Adrenal gland (tissue), 12 donors: Measurements from ENCODE around the gene MYH1. TPM values are rescaled to one million over a fixed set of nuclear protein-coding genes. Genes with fewer than 3 reads are reported as not detected.
"Not testable (repeated sequence)": the region's sequence is repeated elsewhere in the genome, so short reads cannot be mapped to it uniquely, and the experiment has no call there.

Experiments used
- DNase-seq, 7 donors: peaks; one replicate each; pipeline ENCODE4 v3.0.0-alpha.2; 2019 to 2020
- H3K27ac ChIP-seq, 5 donors: fragments of 200-600 bp; sonication (generic) in 4 of 5; 1 replicate in 3 of 5; 2 replicates in 2 of 5; pipeline versions ENCODE4 v1.5.1 to v1.8.0; 2016 to 2020; ENCODE audit warnings: mild to moderate bottlenecking in 1 of 5
- H3K27me3 ChIP-seq: fragments of 200-600 bp; 2 replicates; pipeline ENCODE4 v1.8.0; 2021
- H3K36me3 ChIP-seq, 2 donors: fragments of 200-600 bp; replicated peaks in 1 of 2; 1 replicate in 1 of 2; 2 replicates in 1 of 2; pipeline versions ENCODE4 v1.5.1 to v1.8.0; 2018 to 2022
- H3K4me1 ChIP-seq, 2 donors: fragments of 200-600 bp; replicated peaks in 1 of 2; 1 replicate in 1 of 2; 2 replicates in 1 of 2; pipeline versions ENCODE4 v1.5.1 to v1.8.0; 2018 to 2021
- H3K4me3 ChIP-seq, 4 donors: fragments of 200-600 bp; sonication (generic) in 3 of 4; one replicate each; pipeline ENCODE4 v1.5.1; 2016 to 2018
- H3K9me3 ChIP-seq, 3 donors: fragments of 200-600 bp; sonication (generic) in 1 of 3; replicated peaks in 1 of 3; 1 replicate in 2 of 3; 2 replicates in 1 of 3; pipeline versions ENCODE4 v1.5.1 to v1.8.0; 2016 to 2021
- POLR2A ChIP-seq, 2 donors: fragments of 450-650 bp; IDR thresholded peaks; one replicate each; pipeline ENCODE4 v1.6.1; 2017; ENCODE audit warnings: antibody characterized with exemption in 2 of 2, mild to moderate bottlenecking in 2 of 2, moderate library complexity in 1 of 2
- WGBS, 4 donors: extraction: QIAGEN DNeasy Blood & Tissue Kit in 2 of 4; methylation state at CpG; one replicate each; pipeline versions ENCODE4 v1.1.5 to v1.1.7; 2013 to 2017; 5-methylcytosine and 5-hydroxymethylcytosine counted together
- intact Hi-C, 2 donors: fragments of 100-400 bp; cut with DNase I; formaldehyde crosslinking; loops; one replicate each; pipeline versions ENCODE4 v1.14.1 to v1.15.0; 2022 to 2023
- polyA plus RNA-seq, 3 donors: library from polyadenylated mRNA; stranded (reverse); fragments of 200-250 nt in 2 of 3; fragments of 350-450 nt in 1 of 3; fragmentation: Illumina TruSeq in 1 of 3; extraction: RNeasy Lipid Tissue Mini Kit (QIAGEN cat#74804) in 1 of 3; gene quantifications; one replicate each; pipeline ENCODE4 v1.2.3, GENCODE V29; 2013 to 2014
- total RNA-seq, 9 donors: library from RNA; depleted of rRNA in 4 of 9; stranded (reverse); fragments of >200 nt in 4 of 9; fragments of 120-200 nt in 1 of 9; fragmentation: NEBNext Ultra II Directional in 1 of 9; extraction: Animal tissue kit (Norgen Biotek cat#: 25700) in 1 of 9; gene quantifications; one replicate each; pipeline versions ENCODE4 v1.1.0 to v1.2.4, GENCODE V29; 2013 to 2023
- TF ChIP-seq, protein P1 (sequence below), 6 experiments: fragments of 450-650 bp in 4 of 6; fragments of 200-600 bp in 2 of 6; sonication (generic) in 1 of 6; IDR thresholded peaks; 1 replicate in 5 of 6; 2 replicates in 1 of 6; pipeline versions ENCODE4 v1.5.1 to v1.8.0; 2016 to 2021; ENCODE audit warnings: antibody characterized with exemption in 6 of 6, mild to moderate bottlenecking in 2 of 6, moderate library complexity in 1 of 6
- donor health status: healthy with polysubstance abuse.
- donor health status: Bipolar disorder and iron deficiency.
- donor health status: DM: yes; HTN: yes; CAD: no.
- donor health status: DM: no; HTN: no; CAD: no.
- donor health status: DM: no; HTN: no; CAD: no.
- donor health status: DM: yes; HTN: yes; CAD: no.

MYH1 gene
- total and polyA plus RNA-seq, 12 donors = 0.07 to 1.9 TPM; not detected in 10

- no peaks in the 10 kb centered on the region for H3K9me3 ChIP-seq
- no peak overlapping the region for H3K27ac ChIP-seq
- no peaks in the 10 kb centered on the region for H3K36me3 ChIP-seq
- H3K27me3 ChIP-seq = no peaks in the 10 kb centered on the region
- WGBS, 4 donors = 49 to 66% (median 51%) methylated on average over 5 of the region's 5 CpGs
- H3K4me1 ChIP-seq = no peaks in the 10 kb centered on the region
- no peak overlapping the region for H3K4me3 ChIP-seq
- no peak for DNase-seq
- intact Hi-C loops = loop anchor here in 1 of 2 donors (10.0 kb wide), 1 partner anchor 142 kb away; no protein-coding TSS in a partner anchor
- TF ChIP-seq, protein P1, sequence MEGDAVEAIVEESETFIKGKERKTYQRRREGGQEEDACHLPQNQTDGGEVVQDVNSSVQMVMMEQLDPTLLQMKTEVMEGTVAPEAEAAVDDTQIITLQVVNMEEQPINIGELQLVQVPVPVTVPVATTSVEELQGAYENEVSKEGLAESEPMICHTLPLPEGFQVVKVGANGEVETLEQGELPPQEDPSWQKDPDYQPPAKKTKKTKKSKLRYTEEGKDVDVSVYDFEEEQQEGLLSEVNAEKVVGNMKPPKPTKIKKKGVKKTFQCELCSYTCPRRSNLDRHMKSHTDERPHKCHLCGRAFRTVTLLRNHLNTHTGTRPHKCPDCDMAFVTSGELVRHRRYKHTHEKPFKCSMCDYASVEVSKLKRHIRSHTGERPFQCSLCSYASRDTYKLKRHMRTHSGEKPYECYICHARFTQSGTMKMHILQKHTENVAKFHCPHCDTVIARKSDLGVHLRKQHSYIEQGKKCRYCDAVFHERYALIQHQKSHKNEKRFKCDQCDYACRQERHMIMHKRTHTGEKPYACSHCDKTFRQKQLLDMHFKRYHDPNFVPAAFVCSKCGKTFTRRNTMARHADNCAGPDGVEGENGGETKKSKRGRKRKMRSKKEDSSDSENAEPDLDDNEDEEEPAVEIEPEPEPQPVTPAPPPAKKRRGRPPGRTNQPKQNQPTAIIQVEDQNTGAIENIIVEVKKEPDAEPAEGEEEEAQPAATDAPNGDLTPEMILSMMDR (IDR thresholded peaks at IDR 0.05) = no peak
- TF ChIP-seq POLR2A (IDR thresholded peaks at IDR 0.05) = no peak
These were observed 38.1 kb upstream of the MYH1 start for GRCh38 chr17:10556301-10557005.

GRCh38 chr17:10550014-10550413 is 31.7 kb upstream of the MYH1 start:
- no peak overlapping the region for H3K4me3 ChIP-seq
- intact Hi-C loops = loop anchor here in 1 of 2 donors (10.0 kb wide), 1 partner anchor 135 kb away; no protein-coding TSS in a partner anchor
- no peaks in the 10 kb centered on the region for H3K27me3 ChIP-seq
- no peaks in the 10 kb centered on the region for H3K36me3 ChIP-seq
- H3K4me1 ChIP-seq = no peaks in the 10 kb centered on the region
- WGBS, 4 donors = 69 to 77% (median 74%) methylated on average over 4 of the region's 4 CpGs
- no peak overlapping the region for H3K27ac ChIP-seq
- DNase-seq = no peak
- H3K9me3 ChIP-seq = no peaks in the 10 kb centered on the region
- TF ChIP-seq, protein P1 (IDR thresholded peaks at IDR 0.05) = no peak
- no peak for TF ChIP-seq POLR2A (IDR thresholded peaks at IDR 0.05)

DNA sequence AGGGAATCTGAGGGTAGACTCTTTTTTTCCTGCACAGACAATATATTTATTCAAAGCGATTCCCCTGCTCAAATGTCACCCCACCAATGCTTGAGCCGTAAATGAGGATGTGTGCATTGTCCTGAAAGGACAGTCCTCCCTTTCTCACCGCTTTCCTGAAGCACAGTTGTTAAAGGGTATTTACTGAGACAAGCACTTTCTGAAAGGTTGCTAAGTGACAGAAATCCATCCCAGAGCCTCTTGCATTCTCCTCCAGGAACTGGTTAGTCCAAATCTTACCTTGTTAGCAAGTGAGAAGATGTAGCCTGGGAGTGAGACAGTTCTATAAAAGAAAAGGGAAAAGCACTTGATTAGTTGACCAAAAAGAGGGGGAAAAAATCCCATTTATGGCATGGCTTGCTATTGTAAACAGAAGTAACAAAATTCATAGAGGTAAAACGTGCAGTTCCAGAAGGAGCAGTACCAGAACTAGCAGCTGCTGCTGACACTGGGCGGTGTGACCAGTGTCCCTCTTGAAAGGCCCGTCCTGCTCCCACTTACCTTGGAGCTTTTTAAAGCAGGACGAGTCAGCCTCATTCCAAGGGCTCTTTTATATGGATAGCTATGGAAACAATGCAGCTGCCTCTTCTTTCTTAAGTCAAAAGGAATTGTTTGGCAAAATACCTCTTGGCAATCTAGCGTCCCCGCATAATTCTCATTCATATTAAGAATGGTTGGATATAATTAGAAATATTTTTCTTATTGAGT is 30.9 kb upstream of the MYH1 start, which contains the start of gene MYH2:
MYH2 (minus strand) TSS at position 563 of the 747 bp plus-strand sequence. CDS start 1,738 bp downstream, outside the sequence.
- intact Hi-C loops = no loop called here
- TF ChIP-seq, protein P1 (IDR thresholded peaks at IDR 0.05) = no peak
- TF ChIP-seq POLR2A (IDR thresholded peaks at IDR 0.05) = no peak
- 48 to 54% (median 50%) methylated on average over 9 of the region's 9 CpGs for WGBS, 4 donors
- Histone ChIP-seq H3K4me1 (no peaks in the 10 kb centered on the region), H3K27me3 (no peaks in the 10 kb centered on the region), H3K27ac (no peak within 1 kb of the TSS), H3K9me3 (no peaks in the 10 kb centered on the region), H3K36me3 (no peaks in the 10 kb centered on the region), H3K4me3 (no peak within 1 kb of the TSS)
- no peak for DNase-seq

DNA sequence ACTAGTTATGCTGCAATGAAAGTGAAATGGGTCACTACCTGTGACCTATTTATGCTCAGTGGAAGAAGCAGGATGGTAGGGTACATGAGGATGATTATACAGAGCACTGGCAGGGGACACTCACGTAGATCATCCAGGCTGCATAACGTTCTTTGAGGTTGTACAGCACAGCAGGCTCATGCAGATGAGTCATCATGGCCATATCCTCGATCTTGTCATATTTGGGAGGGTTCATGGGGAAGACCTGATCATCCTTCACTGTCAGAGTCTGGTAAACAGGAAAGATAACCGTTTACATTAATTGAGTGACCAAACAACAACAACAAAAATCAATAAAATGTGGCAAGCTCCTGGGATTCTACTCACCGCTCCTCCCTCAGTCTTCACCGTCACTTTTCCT is 29.0 kb upstream of the MYH1 start:
- H3K27me3 ChIP-seq = no peaks in the 10 kb centered on the region
- TF ChIP-seq, protein P1 (IDR thresholded peaks at IDR 0.05) = no peak
- TF ChIP-seq POLR2A (IDR thresholded peaks at IDR 0.05) = no peak
- no peaks in the 10 kb centered on the region for H3K4me1 ChIP-seq
- no peak overlapping the region for H3K4me3 ChIP-seq
- intact Hi-C loops = no loop called here
- H3K27ac ChIP-seq = no peak overlapping the region
- no peaks in the 10 kb centered on the region for H3K9me3 ChIP-seq
- H3K36me3 ChIP-seq = no peaks in the 10 kb centered on the region
- no peak for DNase-seq
- WGBS, 4 donors = 63 to 75% (median 69%) methylated on average over 6 of the region's 6 CpGs

DNA sequence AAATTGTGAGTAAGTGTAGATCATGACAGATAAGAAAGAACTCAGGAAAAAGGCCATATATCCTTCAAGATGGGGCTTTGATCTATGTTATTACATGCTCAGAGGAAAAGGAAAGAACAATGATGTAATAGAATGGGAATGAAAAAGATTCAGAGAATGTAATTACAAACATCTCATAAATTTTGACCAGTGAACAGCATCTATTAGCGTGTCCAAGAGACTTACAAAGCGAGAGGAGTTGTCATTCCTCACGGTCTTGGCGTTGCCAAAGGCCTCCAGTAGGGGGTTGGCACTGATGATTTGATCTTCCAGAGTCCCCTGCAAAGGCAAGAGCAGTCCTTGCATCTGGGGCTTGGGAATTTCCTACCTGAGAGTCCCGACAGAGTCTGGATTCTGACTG is 25.1 kb upstream of the MYH1 start:
- 38 to 53% (median 41%) methylated on average over 5 of the region's 5 CpGs for WGBS, 4 donors
- H3K27ac ChIP-seq, H3K4me3 ChIP-seq, H3K9me3 ChIP-seq, H3K27me3 ChIP-seq, DNase-seq, intact Hi-C loops, H3K4me1 ChIP-seq, H3K36me3 ChIP-seq: not testable (repeated sequence)

DNA sequence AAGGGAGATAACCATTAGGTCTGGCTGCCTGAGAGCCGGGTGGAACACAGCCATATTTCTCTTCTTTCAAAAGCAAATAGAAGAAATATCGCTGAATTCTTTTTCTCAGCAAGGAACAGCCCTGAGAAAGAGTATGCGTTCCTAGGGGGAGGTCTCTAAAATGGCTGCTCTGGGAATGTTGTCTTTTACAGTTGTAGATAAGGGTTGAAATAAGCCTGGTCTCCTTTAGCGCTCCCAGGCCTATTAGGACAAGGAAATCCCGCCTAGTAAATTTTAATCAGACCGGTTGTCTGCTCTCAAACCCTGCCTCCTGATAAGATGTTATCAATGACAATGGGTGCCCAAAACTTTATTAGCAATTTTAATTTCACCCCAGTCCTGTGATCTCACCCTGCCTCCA is 22.8 kb upstream of the MYH1 start:
- H3K4me3 ChIP-seq, H3K27me3 ChIP-seq, H3K4me1 ChIP-seq, H3K9me3 ChIP-seq, H3K27ac ChIP-seq, H3K36me3 ChIP-seq, DNase-seq, intact Hi-C loops: not testable (repeated sequence)
- 86 to 92% (median 89%) methylated on average over 6 of the region's 6 CpGs for WGBS, 4 donors
